Measurements from ENCODE around the gene MRGPRE.

DNA sequence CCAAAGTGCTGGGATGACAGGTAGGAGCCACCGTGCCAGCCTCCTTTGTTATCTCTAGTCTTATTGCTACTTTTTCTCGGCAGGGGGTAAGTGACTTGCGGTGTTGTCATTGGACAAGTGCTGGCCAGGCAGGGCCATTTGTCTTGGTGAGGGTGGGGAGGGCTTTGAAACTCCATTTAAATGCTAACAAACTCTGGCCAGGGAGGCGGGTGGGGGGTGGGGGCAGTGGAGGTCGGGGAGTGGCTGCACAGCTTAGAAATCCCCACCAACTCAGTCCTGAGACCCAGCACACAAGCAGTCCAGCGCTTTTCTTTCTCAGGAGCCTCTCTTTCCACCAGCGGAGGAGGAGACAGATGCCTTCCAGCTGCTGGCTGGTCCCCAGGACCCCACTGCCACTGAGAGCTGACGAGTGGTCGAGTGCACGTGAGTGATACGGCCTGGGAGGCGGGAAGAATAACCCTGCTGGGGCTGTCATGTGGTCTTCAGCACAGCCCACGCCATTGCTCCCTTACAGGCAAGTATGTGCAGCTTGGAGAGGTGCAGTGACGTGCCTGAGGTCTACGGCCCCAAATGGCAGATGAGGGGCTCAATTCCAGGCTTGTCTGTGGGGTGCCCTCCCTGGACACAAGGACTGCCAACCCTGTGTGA lies 42.9 kb downstream of the MRGPRE start:
- TF ChIP-seq POLR2AphosphoS5 (IDR thresholded peaks at IDR 0.05; ENCODE audit: low read depth, low read length) (no peak), REST (IDR thresholded peaks at IDR 0.05; ENCODE audit: insufficient read depth in 1 of 2, low read depth in 2 of 2, low read length in 2 of 2) (no peak), SIN3A (IDR thresholded peaks at IDR 0.05; ENCODE audit: borderline replicate concordance, insufficient read depth, low read length) (no peak)

Measured in PFSK-1 (cell line).